Measurements from ENCODE around the gene WDR82. TPM values are rescaled to one million over a fixed set of nuclear protein-coding genes. Genes with fewer than 3 reads are reported as not detected.

The WDR82 gene
- total RNA-seq, 1 donor from 2014 or later, result 57.4 TPM

DNA sequence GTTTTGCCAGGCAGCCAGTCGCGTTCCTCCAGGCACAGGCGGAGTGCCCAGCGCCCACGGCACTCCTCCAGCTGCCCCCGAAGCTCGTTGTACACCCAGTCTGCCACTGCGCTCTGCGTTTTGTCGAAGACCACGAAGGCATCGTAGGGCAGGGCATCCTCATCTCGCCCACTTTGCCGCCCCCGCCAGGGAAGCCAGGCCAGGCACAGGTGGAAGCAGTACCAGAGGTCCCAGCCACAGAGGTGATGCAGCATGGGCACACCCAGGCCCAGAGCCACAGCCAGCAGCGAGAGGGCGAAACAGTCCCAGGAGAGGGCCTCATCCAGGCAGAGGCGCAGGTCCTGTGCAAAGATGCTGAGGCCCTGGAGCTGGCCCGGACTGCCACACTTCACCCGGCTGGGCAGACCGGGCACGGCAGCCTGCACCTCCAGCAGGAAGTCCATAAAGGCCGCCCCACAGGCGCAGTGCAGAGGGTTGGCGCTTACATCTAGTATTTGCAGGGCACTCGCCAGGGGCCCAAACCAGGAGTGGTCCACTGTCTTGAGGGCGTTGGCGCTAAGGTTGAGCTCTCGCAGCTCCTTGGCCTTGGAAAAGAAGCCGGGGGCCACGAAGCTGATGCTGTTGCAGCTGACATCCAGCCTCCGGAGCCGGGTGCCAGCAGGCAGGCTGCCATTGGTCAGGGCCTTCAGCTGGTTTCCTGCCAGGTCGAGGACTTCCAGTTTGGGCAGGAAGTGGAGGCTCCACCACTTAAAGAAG, 56.7 kb downstream of the WDR82 start:
- peaks cover 9% of the 10 kb centered on the region for H3K27me3 Mint-ChIP-seq (ENCODE audit: low read depth, unreplicated experiment)
- Histone ChIP-seq H3K4me2 (ENCODE audit: low read length) (no peak overlapping the region), H3K27me3 (ENCODE audit: insufficient read depth, low read length) (no peaks in the 10 kb centered on the region), H2AFZ (ENCODE audit: low read depth, low read length) (no peak overlapping the region), H3K79me2 (ENCODE audit: insufficient read depth, low read length) (no peaks in the 10 kb centered on the region), H3K36me3 (ENCODE audit: insufficient read depth, low read length) (no peaks in the 10 kb centered on the region), H4K20me1 (ENCODE audit: insufficient read depth, low read length) (peaks cover 1% of the 10 kb centered on the region), H3K9me3 (ENCODE audit: insufficient read depth, low read depth, low read length) (no peaks in the 10 kb centered on the region), H3K27ac (ENCODE audit: low read depth, low read length) (no peak overlapping the region), H3K4me1 (ENCODE audit: insufficient read depth, low read length) (peaks cover 17% of the 10 kb centered on the region), H3K4me3 (ENCODE audit: insufficient read depth, low read depth, low read length) (no peak overlapping the region), H3K9ac (ENCODE audit: low read length) (no peak overlapping the region)
- peaks cover 8% of the 10 kb centered on the region for H3K4me1 Mint-ChIP-seq (ENCODE audit: low read depth, unreplicated experiment)
- DNase-seq (ENCODE audit: low read depth) (no peak), FAIRE-seq (no peak)
- TF ChIP-seq, protein P1, sequence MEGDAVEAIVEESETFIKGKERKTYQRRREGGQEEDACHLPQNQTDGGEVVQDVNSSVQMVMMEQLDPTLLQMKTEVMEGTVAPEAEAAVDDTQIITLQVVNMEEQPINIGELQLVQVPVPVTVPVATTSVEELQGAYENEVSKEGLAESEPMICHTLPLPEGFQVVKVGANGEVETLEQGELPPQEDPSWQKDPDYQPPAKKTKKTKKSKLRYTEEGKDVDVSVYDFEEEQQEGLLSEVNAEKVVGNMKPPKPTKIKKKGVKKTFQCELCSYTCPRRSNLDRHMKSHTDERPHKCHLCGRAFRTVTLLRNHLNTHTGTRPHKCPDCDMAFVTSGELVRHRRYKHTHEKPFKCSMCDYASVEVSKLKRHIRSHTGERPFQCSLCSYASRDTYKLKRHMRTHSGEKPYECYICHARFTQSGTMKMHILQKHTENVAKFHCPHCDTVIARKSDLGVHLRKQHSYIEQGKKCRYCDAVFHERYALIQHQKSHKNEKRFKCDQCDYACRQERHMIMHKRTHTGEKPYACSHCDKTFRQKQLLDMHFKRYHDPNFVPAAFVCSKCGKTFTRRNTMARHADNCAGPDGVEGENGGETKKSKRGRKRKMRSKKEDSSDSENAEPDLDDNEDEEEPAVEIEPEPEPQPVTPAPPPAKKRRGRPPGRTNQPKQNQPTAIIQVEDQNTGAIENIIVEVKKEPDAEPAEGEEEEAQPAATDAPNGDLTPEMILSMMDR (IDR thresholded peaks at IDR 0.05; ENCODE audit: insufficient read depth, low read depth, low read length), result no peak
- TF ChIP-seq EZH2 (IDR thresholded peaks at IDR 0.05; ENCODE audit: insufficient read depth, low read length), result no peak
- H3K9me3 Mint-ChIP-seq (ENCODE audit: unreplicated experiment), result peaks cover 5% of the 10 kb centered on the region
- H3K27ac Mint-ChIP-seq (ENCODE audit: unreplicated experiment), result no peak overlapping the region
- peak overlapping the region; percentile 34 for H3K4me3 Mint-ChIP-seq (ENCODE audit: unreplicated experiment)
- H3K36me3 Mint-ChIP-seq (ENCODE audit: low read depth, unreplicated experiment), result peaks cover 9% of the 10 kb centered on the region

DNA sequence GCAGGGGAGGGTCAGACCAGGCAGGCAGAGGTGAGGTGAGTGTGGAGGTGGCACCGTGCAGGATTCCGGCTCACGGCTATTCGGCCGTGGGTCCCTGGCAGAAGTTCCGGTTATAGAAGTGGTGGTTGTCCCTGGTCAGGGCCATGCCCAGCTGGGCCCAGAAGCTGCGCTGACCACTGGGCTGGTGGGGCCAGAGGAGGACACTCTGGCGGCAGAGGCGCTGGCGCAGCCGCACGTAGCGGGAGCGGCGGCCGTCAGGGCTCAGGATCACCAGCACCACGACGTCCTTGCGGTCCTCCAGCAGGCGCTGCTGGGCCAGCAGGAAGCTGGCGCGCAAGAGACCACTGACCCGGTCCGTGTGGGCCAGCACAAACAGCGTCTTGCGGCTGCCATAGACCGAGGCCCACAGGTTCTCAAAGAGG, 57.3 kb downstream of the WDR82 start:
- FAIRE-seq (no peak), DNase-seq (ENCODE audit: low read depth) (no peak)
- H3K9me3 ChIP-seq (ENCODE audit: insufficient read depth, low read depth, low read length), result no peaks in the 10 kb centered on the region
- Mint-ChIP-seq H3K27me3 (ENCODE audit: low read depth, unreplicated experiment) (peaks cover 9% of the 10 kb centered on the region), H3K36me3 (ENCODE audit: low read depth, unreplicated experiment) (peaks cover 6% of the 10 kb centered on the region), H3K9me3 (ENCODE audit: unreplicated experiment) (no peaks in the 10 kb centered on the region), H3K4me3 (ENCODE audit: unreplicated experiment) (no peak overlapping the region), H3K4me1 (ENCODE audit: low read depth, unreplicated experiment) (peaks cover 12% of the 10 kb centered on the region), H3K27ac (ENCODE audit: unreplicated experiment) (no peak overlapping the region)
- H3K79me2 ChIP-seq (ENCODE audit: insufficient read depth, low read length), result no peaks in the 10 kb centered on the region
- H2AFZ ChIP-seq (ENCODE audit: low read depth, low read length), result no peak overlapping the region
- no peak overlapping the region for H3K27ac ChIP-seq (ENCODE audit: low read depth, low read length)
- no peak for TF ChIP-seq EZH2 (IDR thresholded peaks at IDR 0.05; ENCODE audit: insufficient read depth, low read length)
- TF ChIP-seq, protein P1 (IDR thresholded peaks at IDR 0.05; ENCODE audit: insufficient read depth, low read depth, low read length), result no peak
- no peaks in the 10 kb centered on the region for H3K36me3 ChIP-seq (ENCODE audit: insufficient read depth, low read length)
- H3K9ac ChIP-seq (ENCODE audit: low read length), result no peak overlapping the region
- no peaks in the 10 kb centered on the region for H3K27me3 ChIP-seq (ENCODE audit: insufficient read depth, low read length)
- peaks cover 5% of the 10 kb centered on the region for H4K20me1 ChIP-seq (ENCODE audit: insufficient read depth, low read length)
- H3K4me3 ChIP-seq (ENCODE audit: insufficient read depth, low read depth, low read length), result no peak overlapping the region
- H3K4me1 ChIP-seq (ENCODE audit: insufficient read depth, low read length), result peaks cover 22% of the 10 kb centered on the region
- no peak overlapping the region for H3K4me2 ChIP-seq (ENCODE audit: low read length)
